Adrenal gland (tissue), 5 donors: Measurements from ENCODE around the gene CCL24.

Experiments
- POLR2A ChIP-seq, 2 donors: fragments of 450-650 bp; IDR thresholded peaks; one replicate each; pipeline ENCODE4 v1.6.1; 2017; ENCODE audit warnings: antibody characterized with exemption in 2 of 2, mild to moderate bottlenecking in 2 of 2, moderate library complexity in 1 of 2
- TF ChIP-seq, protein P1 (sequence below), 6 experiments: fragments of 450-650 bp in 4 of 6; fragments of 200-600 bp in 2 of 6; sonication (generic) in 1 of 6; IDR thresholded peaks; 1 replicate in 5 of 6; 2 replicates in 1 of 6; pipeline versions ENCODE4 v1.5.1 to v1.8.0; 2016 to 2021; ENCODE audit warnings: antibody characterized with exemption in 6 of 6, mild to moderate bottlenecking in 2 of 6, moderate library complexity in 1 of 6
- donor health status: DM: no; HTN: no; CAD: no.

DNA sequence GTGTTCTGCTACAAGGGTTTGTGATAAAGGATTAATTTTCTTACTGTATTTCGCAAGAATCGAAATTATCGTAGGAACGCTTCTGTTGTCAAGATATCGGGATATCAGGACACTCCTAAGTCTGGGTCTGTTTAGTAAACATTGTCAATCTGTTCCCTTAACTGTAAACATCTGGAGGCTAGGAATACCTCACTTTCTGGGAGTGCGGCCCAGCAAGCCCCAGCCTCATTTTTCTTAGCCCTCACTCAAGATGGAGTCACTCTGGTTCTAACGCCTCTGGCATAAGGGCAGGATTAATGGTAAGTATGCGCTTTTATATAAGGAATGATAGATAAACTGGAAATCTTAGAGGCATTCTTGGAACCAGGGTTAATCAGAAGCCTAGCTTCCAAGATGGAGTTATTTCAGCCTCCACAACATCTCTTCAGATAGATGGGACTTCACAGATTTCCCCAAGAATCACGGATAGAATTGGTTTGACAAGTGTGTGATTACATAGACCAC, 30.1 kb upstream of the CCL24 start:
- TF ChIP-seq, protein P1, sequence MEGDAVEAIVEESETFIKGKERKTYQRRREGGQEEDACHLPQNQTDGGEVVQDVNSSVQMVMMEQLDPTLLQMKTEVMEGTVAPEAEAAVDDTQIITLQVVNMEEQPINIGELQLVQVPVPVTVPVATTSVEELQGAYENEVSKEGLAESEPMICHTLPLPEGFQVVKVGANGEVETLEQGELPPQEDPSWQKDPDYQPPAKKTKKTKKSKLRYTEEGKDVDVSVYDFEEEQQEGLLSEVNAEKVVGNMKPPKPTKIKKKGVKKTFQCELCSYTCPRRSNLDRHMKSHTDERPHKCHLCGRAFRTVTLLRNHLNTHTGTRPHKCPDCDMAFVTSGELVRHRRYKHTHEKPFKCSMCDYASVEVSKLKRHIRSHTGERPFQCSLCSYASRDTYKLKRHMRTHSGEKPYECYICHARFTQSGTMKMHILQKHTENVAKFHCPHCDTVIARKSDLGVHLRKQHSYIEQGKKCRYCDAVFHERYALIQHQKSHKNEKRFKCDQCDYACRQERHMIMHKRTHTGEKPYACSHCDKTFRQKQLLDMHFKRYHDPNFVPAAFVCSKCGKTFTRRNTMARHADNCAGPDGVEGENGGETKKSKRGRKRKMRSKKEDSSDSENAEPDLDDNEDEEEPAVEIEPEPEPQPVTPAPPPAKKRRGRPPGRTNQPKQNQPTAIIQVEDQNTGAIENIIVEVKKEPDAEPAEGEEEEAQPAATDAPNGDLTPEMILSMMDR (IDR thresholded peaks at IDR 0.05), result no peak
- no peak for TF ChIP-seq POLR2A (IDR thresholded peaks at IDR 0.05)
